HFF-Myc (cell line): ENCODE data around the gene CFAP70.

ENCODE experiments used
- DNase-seq: peaks from one replicate; pipeline ENCODE4 v3.0.0-alpha.2; 2011; ENCODE audit warnings: low read depth; ENCODE audit errors: extremely low read depth
- H3K4me3 ChIP-seq: replicated peaks from 2 replicates; pipeline ENCODE4 v1.5.1; 2011; ENCODE audit warnings: low read depth, mild to moderate bottlenecking, control low read depth, low read length
- CTCF ChIP-seq: IDR thresholded peaks from 2 replicates; pipeline ENCODE4 v1.5.1; 2012; ENCODE audit warnings: mild to moderate bottlenecking, low read depth, low read length, control low read depth; ENCODE audit errors: missing control alignments

CFAP70 gene

GRCh38 chr10:73310475-73310874 is 48.2 kb downstream of the CFAP70 start:
- DNase-seq = no peak
- no peak overlapping the region for H3K4me3 ChIP-seq
- no peak for TF ChIP-seq CTCF

- no peak for DNase-seq
- TF ChIP-seq CTCF = no peak
- no peak overlapping the region for H3K4me3 ChIP-seq
These were observed 51.4 kb downstream of the CFAP70 start for GRCh38 chr10:73307203-73307800.

GRCh38 chr10:73306171-73306708 is 52.4 kb downstream of the CFAP70 start:
- DNase-seq = no peak
- TF ChIP-seq CTCF = no peak
- no peak overlapping the region for H3K4me3 ChIP-seq

GRCh38 chr10:73296946-73297345 is 61.7 kb downstream of the CFAP70 start:
- no peak for TF ChIP-seq CTCF
- H3K4me3 ChIP-seq = no peak overlapping the region
- no peak for DNase-seq

- no peak for TF ChIP-seq CTCF
- no peak for DNase-seq
- H3K4me3 ChIP-seq = no peak overlapping the region
These were observed 65.2 kb downstream of the CFAP70 start for GRCh38 chr10:73293461-73293860.

GRCh38 chr10:73289958-73290357 is 68.7 kb downstream of the CFAP70 start:
- DNase-seq = no peak
- no peak for TF ChIP-seq CTCF
- H3K4me3 ChIP-seq = no peak overlapping the region

GRCh38 chr10:73287441-73287840 is 71.2 kb downstream of the CFAP70 start:
- no peak overlapping the region for H3K4me3 ChIP-seq
- TF ChIP-seq CTCF = no peak
- DNase-seq = no peak
